K562 (cell line): Measurements from ENCODE around the gene PLCB4. TPM values are rescaled to one million over a fixed set of nuclear protein-coding genes. Genes with fewer than 3 reads are reported as not detected.
"Not testable (repeated sequence)": the region's sequence is repeated elsewhere in the genome, so short reads cannot be mapped to it uniquely, and the experiment has no call there.

ENCODE experiments used
- ATAC-seq: fragments of 200-7000 bp; cut with Tn5 transposase; 3 replicates; pipeline ENCODE4 v1.9.1; 2020; ENCODE audit warnings: moderate library complexity
- BruUV-seq: library from RNA; stranded (reverse); fragments of 400-500 nt; replicated peaks from 2 replicates; lab custom pipeline; 2021; lab: Mats Ljungman, UMichigan
- CTCF ChIA-PET: fragments of 300-600 bp; formaldehyde crosslinking; extraction: SDS; loops from one replicate; lab custom pipeline; 2021; ENCODE audit warnings: low intra/inter-chr PET ratio; lab: Yijun Ruan, JAX
- POLR2A ChIA-PET: fragments of 300-600, 350-650 bp; sonication (Branson Sonifier 250); formaldehyde crosslinking; extraction: SDS; loops from one replicate; lab custom pipeline; 2021; ENCODE audit warnings: antibody characterized with exemption, inconsistent platforms; lab: Yijun Ruan, JAX
- DNase-seq, 4 experiments: peaks; one replicate each; pipeline versions ENCODE4 v3.0.0 to v3.0.0-alpha.2; 2011 to 2018; ENCODE audit warnings: low spot score in 3 of 4, mixed read lengths in 3 of 4; ENCODE audit errors: extremely low read depth in 1 of 4
- FAIRE-seq: peaks from 2 replicates; lab custom pipeline; 2011; peaks lifted over from hg19 to GRCh38; lab: Jason Lieb, UNC
- H2AFZ ChIP-seq: 2 replicates; pipeline ENCODE4 v1.6.0; 2011; ENCODE audit warnings: low read depth, low read length, control low read depth, inconsistent platforms
- H3K27ac ChIP-seq: fragments of 200-600 bp; 3 replicates; pipeline ENCODE4 v1.8.0; 2011; ENCODE audit warnings: low read depth, mild to moderate bottlenecking, control low read depth, inconsistent platforms, low read length, moderate library complexity, mixed read lengths; ENCODE audit errors: extremely low read depth
- H3K27me3 ChIP-seq, 2 experiments: fragments of 300-600 bp in 1 of 2; 2 replicates in 1 of 2; 3 replicates in 1 of 2; pipeline versions ENCODE4 v1.6.0 to v1.8.0; 2011; ENCODE audit warnings: inconsistent platforms in 2 of 2, low read length in 2 of 2, mild to moderate bottlenecking in 1 of 2, mixed read lengths in 1 of 2, moderate library complexity in 1 of 2; ENCODE audit not compliant: control insufficient read depth in 2 of 2, insufficient read depth in 2 of 2
- H3K36me3 ChIP-seq: fragments of 300-600 bp; 3 replicates; pipeline ENCODE4 v1.8.0; 2011; ENCODE audit warnings: mild to moderate bottlenecking, low read length, inconsistent platforms; ENCODE audit not compliant: control insufficient read depth, insufficient read depth
- H3K4me1 ChIP-seq, 2 experiments: fragments of 200-600 bp in 1 of 2; replicated peaks in 1 of 2; 2 replicates in 1 of 2; 3 replicates in 1 of 2; pipeline versions ENCODE4 v1.5.1 to v1.8.0; 2011; ENCODE audit warnings: inconsistent platforms in 2 of 2, low read length in 2 of 2, mild to moderate bottlenecking in 1 of 2, mixed read lengths in 1 of 2, moderate library complexity in 1 of 2; ENCODE audit not compliant: control insufficient read depth in 2 of 2, insufficient read depth in 2 of 2
- H3K4me2 ChIP-seq: 2 replicates; pipeline ENCODE4 v1.6.1; 2011; ENCODE audit warnings: low read length, control low read depth, inconsistent platforms, mixed read lengths; ENCODE audit not compliant: insufficient read depth
- H3K4me3 ChIP-seq: fragments of 200-600 bp; sonication (generic), shearing (Covaris generic); 2 replicates; pipeline ENCODE4 v1.5.1; 2016; ENCODE audit warnings: control low read depth, inconsistent platforms
- H3K79me2 ChIP-seq: fragments of 200-600 bp; 3 replicates; pipeline ENCODE4 v1.8.0; 2011; ENCODE audit warnings: low read length, inconsistent platforms; ENCODE audit not compliant: control insufficient read depth, insufficient read depth
- H3K9ac ChIP-seq, 2 experiments: 2 replicates each; pipeline versions ENCODE4 v1.6.0 to v1.6.1; 2011; ENCODE audit warnings: low read depth in 2 of 2, low read length in 2 of 2, control low read depth in 1 of 2, inconsistent platforms in 1 of 2, mild to moderate bottlenecking in 1 of 2, mixed read lengths in 1 of 2; ENCODE audit not compliant: insufficient read depth in 1 of 2
- H3K9me1 ChIP-seq: one replicate; pipeline ENCODE4 v1.6.0; 2011; ENCODE audit warnings: inconsistent platforms, mild to moderate bottlenecking, low read length, moderate library complexity; ENCODE audit not compliant: control insufficient read depth, insufficient read depth
- H3K9me3 ChIP-seq: replicated peaks from 2 replicates; pipeline ENCODE4 v1.5.1; 2011; ENCODE audit warnings: low read depth, low read length, inconsistent platforms; ENCODE audit not compliant: control insufficient read depth, insufficient read depth
- H4K20me1 ChIP-seq: replicated peaks from 2 replicates; pipeline ENCODE4 v1.6.1; 2011; ENCODE audit warnings: low read length, inconsistent platforms, mixed read lengths; ENCODE audit not compliant: control insufficient read depth, insufficient read depth
- C11orf30 ChIP-seq: fragments of 450-650 bp; IDR thresholded peaks from 2 replicates; pipeline ENCODE4 v1.6.1; 2016; ENCODE audit warnings: low read depth, mild to moderate bottlenecking
- NR3C1 ChIP-seq: sonication (generic); formaldehyde crosslinking; IDR thresholded peaks from 2 replicates; pipeline ENCODE4 v1.8.1; 2022; ENCODE audit warnings: missing genetic modification reagents
- SRSF3 ChIP-seq: fragments of 200-400 bp; formaldehyde crosslinking; IDR thresholded peaks from 2 replicates; pipeline ENCODE4 v1.6.1; 2016; ENCODE audit warnings: mild to moderate bottlenecking, low read length, moderate library complexity; ENCODE audit not compliant: insufficient read depth
- WGBS: fragments of 100-300 bp; shearing (Covaris generic); methylation state at CpG from one replicate; pipeline ENCODE4 v1.1.6; 2016; ENCODE audit warnings: low coverage, mixed read lengths; ENCODE audit not compliant: insufficient coverage; ENCODE audit errors: missing lambda C conversion rate; 5-methylcytosine and 5-hydroxymethylcytosine counted together
- in situ Hi-C: fragments of 300-500 bp; cut with MboI; formaldehyde crosslinking; loops from 4 replicates; pipeline ENCODE4 v1.15.0; 2018; ENCODE audit warnings: inconsistent platforms, mixed read lengths
- intact Hi-C: fragments of 100-400 bp; cut with micrococcal nuclease; formaldehyde crosslinking; loops from 2 replicates; pipeline ENCODE4 v1.14.2; 2022
- polyA plus RNA-seq, 8 experiments: library from polyadenylated mRNA; depleted of rRNA in 4 of 8; stranded (reverse) in 5 of 8; unstranded in 3 of 8; fragments of >200 nt; fragmentation: Nextera tagmentation in 2 of 8; fragmentation: Illumina TruSeq in 1 of 8; extraction: Ambion mirVana in 2 of 8; extraction: Trizol in 1 of 8; gene quantifications; 2 replicates each; pipeline versions ENCODE4 v1.2.1 to v1.2.3, GENCODE V29; 2011 to 2014; ENCODE audit warnings: inconsistent platforms in 1 of 8, missing spikeins in 1 of 8
- total RNA-seq, 7 experiments: library from RNA; depleted of rRNA in 6 of 7; stranded (reverse); fragments of >200 nt in 6 of 7; fragmentation: Illumina TruSeq in 2 of 7; extraction: Trizol in 2 of 7; gene quantifications; 2 replicates each; pipeline versions ENCODE4 v1.2.1 to v1.2.3, GENCODE V29; 2011 to 2021; ENCODE audit warnings: low replicate concordance in 1 of 7
- TF ChIP-seq, protein P1 (sequence below): sonication (generic); IDR thresholded peaks from 2 replicates; pipeline ENCODE4 v1.6.1; 2016

The PLCB4 gene
- total and polyA plus RNA-seq, 9 of the 15 experiments (the other 6 are each of a cell fraction or from before 2014, with no cell fraction given), result 0.20 to 2.9 (median 0.52) TPM

DNA sequence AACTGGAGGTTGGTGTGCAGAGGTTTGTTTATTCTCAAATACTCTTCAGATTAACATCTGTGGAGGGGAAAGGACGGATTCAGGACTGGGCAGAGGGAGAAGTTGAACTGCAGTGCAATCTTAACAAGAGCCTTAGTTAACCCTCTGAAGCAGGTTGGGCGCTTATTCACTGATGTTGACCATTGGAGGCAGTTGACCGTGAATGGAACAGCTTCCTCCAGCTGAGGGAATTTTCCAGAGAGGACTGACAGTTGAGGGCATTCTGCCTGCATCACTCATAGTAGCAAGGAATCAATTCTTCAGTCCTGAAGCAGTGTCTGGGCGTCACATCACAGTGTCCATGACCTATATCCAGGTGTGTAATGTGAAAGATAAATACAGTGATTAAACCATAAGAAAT, 80.9 kb downstream of the PLCB4 start:
- Histone ChIP-seq H3K27ac (peak overlapping the region; percentile 58; the same call in 2 of the 3 replicates), H3K9ac (no peak overlapping the region), H4K20me1 (no peaks in the 10 kb centered on the region), H3K36me3 (no peaks in the 10 kb centered on the region), H2AFZ (no peak overlapping the region), H3K9me1 (no peaks in the 10 kb centered on the region), H3K79me2 (no peaks in the 10 kb centered on the region), H3K4me3 (no peak overlapping the region), H3K4me2 (no peak overlapping the region), H3K27me3 (no peaks in the 10 kb centered on the region), H3K4me1 (peaks cover 0 to 21% of the 10 kb centered on the region in 2 experiments; a peak in 3 of 5 replicates), H3K9me3 (peaks cover 4% of the 10 kb centered on the region; the same call in 1 of the 2 replicates)
- ATAC-seq, result peak; percentile 20; the same call in 1 of the 3 replicates
- no peak for FAIRE-seq
- intact Hi-C loops, result no loop called here
- ChIA-PET CTCF (no interaction called here), POLR2A (no interaction called here)
- in situ Hi-C loops, result no loop called here
- WGBS, result 20% methylated on average over 4 of the region's 4 CpGs
- no peak for DNase-seq
- TF ChIP-seq, protein P1, sequence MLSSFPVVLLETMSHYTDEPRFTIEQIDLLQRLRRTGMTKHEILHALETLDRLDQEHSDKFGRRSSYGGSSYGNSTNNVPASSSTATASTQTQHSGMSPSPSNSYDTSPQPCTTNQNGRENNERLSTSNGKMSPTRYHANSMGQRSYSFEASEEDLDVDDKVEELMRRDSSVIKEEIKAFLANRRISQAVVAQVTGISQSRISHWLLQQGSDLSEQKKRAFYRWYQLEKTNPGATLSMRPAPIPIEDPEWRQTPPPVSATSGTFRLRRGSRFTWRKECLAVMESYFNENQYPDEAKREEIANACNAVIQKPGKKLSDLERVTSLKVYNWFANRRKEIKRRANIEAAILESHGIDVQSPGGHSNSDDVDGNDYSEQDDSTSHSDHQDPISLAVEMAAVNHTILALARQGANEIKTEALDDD, result peak; percentile 29; the same call in 1 of the 2 replicates
- TF ChIP-seq SRSF3, result no peak
- BruUV-seq, result no TSS peak

DNA sequence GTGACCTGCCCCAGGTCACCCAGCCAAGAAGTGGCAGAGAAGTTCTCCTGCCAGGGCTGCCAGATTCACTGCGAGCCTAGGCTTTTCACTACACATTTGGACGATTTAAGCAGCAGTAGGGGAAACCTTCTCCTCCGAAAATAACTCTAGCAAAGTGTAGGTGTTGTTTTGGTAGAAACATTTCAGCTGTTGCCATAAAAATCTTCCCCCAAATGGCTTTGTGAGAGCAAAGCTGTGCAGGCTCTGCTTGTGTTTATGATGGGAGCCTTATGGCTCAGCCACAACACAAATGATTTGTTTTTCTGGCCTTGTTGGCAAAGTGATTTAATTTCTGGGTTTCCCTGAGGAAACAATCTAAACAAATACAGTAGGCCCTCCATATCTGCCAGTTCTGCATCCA, 81.8 kb downstream of the PLCB4 start:
- H3K27ac ChIP-seq, result no peak overlapping the region
- CTCF ChIA-PET, result no interaction called here
- in situ Hi-C loops, result no loop called here
- no peaks in the 10 kb centered on the region for H3K27me3 ChIP-seq
- no peak overlapping the region for H3K4me3 ChIP-seq
- no peak overlapping the region for H3K9ac ChIP-seq
- no TSS peak for BruUV-seq
- no peak for TF ChIP-seq NR3C1
- TF ChIP-seq C11orf30, result no peak
- TF ChIP-seq, all 486 proteins: peak for 0
- no peaks in the 10 kb centered on the region for H3K36me3 ChIP-seq
- H3K79me2 ChIP-seq, result no peaks in the 10 kb centered on the region
- no peaks in the 10 kb centered on the region for H4K20me1 ChIP-seq
- FAIRE-seq (no peak), ATAC-seq (no peak), DNase-seq (no peak)
- intact Hi-C loops, result no loop called here
- H2AFZ ChIP-seq, result no peak overlapping the region
- POLR2A ChIA-PET, result interaction anchor here (0.7 kb wide), 1 partner anchor 222 kb away, joined by 3 read pairs; no protein-coding TSS in a partner anchor
- no peak overlapping the region for H3K4me2 ChIP-seq
- H3K9me1 ChIP-seq, result no peaks in the 10 kb centered on the region
- WGBS, result 31% methylated on average over 3 of the region's 3 CpGs
- H3K4me1 ChIP-seq, result peaks cover 0 to 21% of the 10 kb centered on the region in 2 experiments; a peak in 3 of 5 replicates
- peaks cover 4% of the 10 kb centered on the region; the same call in 1 of the 2 replicates for H3K9me3 ChIP-seq

DNA sequence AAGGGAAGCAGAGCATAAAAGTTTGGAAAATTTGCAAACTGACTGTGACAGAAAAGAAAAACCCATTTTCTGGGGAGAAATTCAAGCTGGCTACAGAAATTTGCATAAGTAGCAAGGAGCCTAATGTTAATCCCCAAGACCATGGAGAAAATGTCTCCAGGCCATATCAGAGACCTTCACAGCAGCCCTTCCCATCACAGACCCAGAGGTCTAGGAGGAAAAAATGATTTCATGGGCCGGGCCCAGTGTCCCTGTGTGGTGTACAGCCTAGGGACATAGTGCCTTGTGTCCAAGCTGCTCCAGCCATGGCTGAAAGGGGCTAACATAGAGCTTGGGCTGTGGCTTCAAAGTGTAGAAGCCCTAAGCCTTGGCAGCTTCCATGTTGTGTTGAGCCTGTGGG, 83.3 kb downstream of the PLCB4 start:
- in situ Hi-C loops, H3K9ac ChIP-seq, H3K4me2 ChIP-seq, H4K20me1 ChIP-seq, intact Hi-C loops, H3K9me1 ChIP-seq, H3K27me3 ChIP-seq, H3K36me3 ChIP-seq, POLR2A ChIA-PET, BruUV-seq, H3K4me3 ChIP-seq, FAIRE-seq, ATAC-seq, H2AFZ ChIP-seq, H3K79me2 ChIP-seq, CTCF ChIA-PET, H3K9me3 ChIP-seq, H3K27ac ChIP-seq, DNase-seq: not testable (repeated sequence)
- no CpG with 5 or more reads among the region's 1 CpG for WGBS
- peaks cover 0 to 19% of the 10 kb centered on the region in 2 experiments; a peak in 3 of 5 replicates for H3K4me1 ChIP-seq
